Mesothelial cell of epicardium (in vitro differentiated cells): ENCODE measurements around the gene C1QTNF1. TPM values are rescaled to one million over a fixed set of nuclear protein-coding genes. Genes with fewer than 3 reads are reported as not detected.
"Not testable (repeated sequence)": the region's sequence is repeated elsewhere in the genome, so short reads cannot be mapped to it uniquely, and the experiment has no call there.

Source experiments
- DNase-seq, 2 experiments: peaks; one replicate each; pipeline ENCODE4 v3.0.0; 2021; ENCODE audit warnings: low spot score in 2 of 2; ENCODE audit not compliant: unreplicated experiment in 2 of 2
- H3K27ac Mint-ChIP-seq: 2 replicates; pipeline ENCODE4 v1.8.0; 2021; ENCODE audit warnings: mixed read lengths
- H3K27me3 Mint-ChIP-seq: 2 replicates; pipeline ENCODE4 v1.8.0; 2021; ENCODE audit warnings: low read depth, mixed read lengths
- H3K36me3 Mint-ChIP-seq: 2 replicates; pipeline ENCODE4 v1.8.0; 2021; ENCODE audit warnings: mixed read lengths
- H3K4me1 Mint-ChIP-seq: 2 replicates; pipeline ENCODE4 v1.8.0; 2021; ENCODE audit warnings: mixed read lengths
- H3K4me3 Mint-ChIP-seq: 2 replicates; pipeline ENCODE4 v1.8.0; 2021; ENCODE audit warnings: mild to moderate bottlenecking, moderate library complexity, mixed read lengths
- H3K9me3 Mint-ChIP-seq: 2 replicates; pipeline ENCODE4 v1.8.0; 2021; ENCODE audit warnings: mixed read lengths
- CTCF ChIP-seq: fragments of 200-600 bp; sonication (generic); IDR thresholded peaks from one replicate; pipeline ENCODE4 v1.5.0; 2021; ENCODE audit warnings: antibody characterized with exemption; ENCODE audit not compliant: unreplicated experiment
- total RNA-seq: library from RNA; stranded (reverse); gene quantifications from 3 replicates; pipeline ENCODE4 v1.2.1, GENCODE V29; 2021

C1QTNF1 gene
- total RNA-seq, 1 donor from 2014 or later: 22.1 TPM

GRCh38 chr17:79029327-79030009 is 5.5 kb downstream of the C1QTNF1 start:
- no peak for DNase-seq
- Mint-ChIP-seq H3K27ac (no peak overlapping the region), H3K9me3 (no peaks in the 10 kb centered on the region), H3K4me3 (no peak overlapping the region), H3K27me3 (peaks cover 12% of the 10 kb centered on the region), H3K4me1 (peaks cover 33% of the 10 kb centered on the region), H3K36me3 (no peaks in the 10 kb centered on the region)
- TF ChIP-seq CTCF: no peak

- H3K4me1 Mint-ChIP-seq: peaks cover 24% of the 10 kb centered on the region
- H3K4me3 Mint-ChIP-seq, H3K36me3 Mint-ChIP-seq, H3K27ac Mint-ChIP-seq, DNase-seq, H3K9me3 Mint-ChIP-seq, H3K27me3 Mint-ChIP-seq: not testable (repeated sequence)
These were observed 6.7 kb downstream of the C1QTNF1 start for GRCh38 chr17:79030636-79031035.

GRCh38 chr17:79031996-79032875 is 8.3 kb downstream of the C1QTNF1 start:
- H3K36me3 Mint-ChIP-seq: no peaks in the 10 kb centered on the region
- no peak overlapping the region for H3K27ac Mint-ChIP-seq
- peaks cover 13% of the 10 kb centered on the region for H3K4me1 Mint-ChIP-seq
- H3K27me3 Mint-ChIP-seq: peaks cover 7% of the 10 kb centered on the region
- H3K9me3 Mint-ChIP-seq: no peaks in the 10 kb centered on the region
- no peak overlapping the region for H3K4me3 Mint-ChIP-seq
- no peak for DNase-seq
- TF ChIP-seq CTCF: no peak

- DNase-seq: no peak
- no peak overlapping the region for H3K4me3 Mint-ChIP-seq
- H3K27me3 Mint-ChIP-seq: peaks cover 7% of the 10 kb centered on the region
- no peaks in the 10 kb centered on the region for H3K36me3 Mint-ChIP-seq
- peaks cover 4% of the 10 kb centered on the region for H3K4me1 Mint-ChIP-seq
- H3K27ac Mint-ChIP-seq: no peak overlapping the region
- no peaks in the 10 kb centered on the region for H3K9me3 Mint-ChIP-seq
- no peak for TF ChIP-seq CTCF
These were observed 9.2 kb downstream of the C1QTNF1 start for GRCh38 chr17:79033046-79033616.

- no peaks in the 10 kb centered on the region for H3K36me3 Mint-ChIP-seq
- DNase-seq: no peak
- H3K4me3 Mint-ChIP-seq: no peak overlapping the region
- no peaks in the 10 kb centered on the region for H3K9me3 Mint-ChIP-seq
- no peak for TF ChIP-seq CTCF
- H3K4me1 Mint-ChIP-seq: no peaks in the 10 kb centered on the region
- peaks cover 7% of the 10 kb centered on the region for H3K27me3 Mint-ChIP-seq
- H3K27ac Mint-ChIP-seq: no peak overlapping the region
These were observed 10.0 kb downstream of the C1QTNF1 start for GRCh38 chr17:79033741-79034501.
